Measurements from ENCODE around the gene BMERB1.
"Not testable (repeated sequence)": the region's sequence is repeated elsewhere in the genome, so short reads cannot be mapped to it uniquely, and the experiment has no call there.

GRCh38 chr16:15400314-15400713, 34.1 kb upstream of the BMERB1 start:
- not testable (repeated sequence) for TF ChIP-seq CTCF, POLR2A (IDR thresholded peaks at IDR 0.05)
